Body of pancreas (tissue), 4 donors: Measurements from ENCODE around the gene UBALD2.

Experiments
- POLR2A ChIP-seq, 3 donors: fragments of 450-650 bp; IDR thresholded peaks; one replicate each; pipeline ENCODE4 v1.6.1; 2016; ENCODE audit warnings: antibody characterized with exemption in 3 of 3, mild to moderate bottlenecking in 2 of 3
- TF ChIP-seq, protein P1 (sequence below), 7 experiments: fragments of 450-650 bp in 4 of 7; fragments of 200-600 bp in 3 of 7; sonication (generic) in 3 of 7; IDR thresholded peaks; one replicate each; pipeline ENCODE4 v1.5.1; 2016 to 2019; ENCODE audit warnings: antibody characterized with exemption in 7 of 7

DNA sequence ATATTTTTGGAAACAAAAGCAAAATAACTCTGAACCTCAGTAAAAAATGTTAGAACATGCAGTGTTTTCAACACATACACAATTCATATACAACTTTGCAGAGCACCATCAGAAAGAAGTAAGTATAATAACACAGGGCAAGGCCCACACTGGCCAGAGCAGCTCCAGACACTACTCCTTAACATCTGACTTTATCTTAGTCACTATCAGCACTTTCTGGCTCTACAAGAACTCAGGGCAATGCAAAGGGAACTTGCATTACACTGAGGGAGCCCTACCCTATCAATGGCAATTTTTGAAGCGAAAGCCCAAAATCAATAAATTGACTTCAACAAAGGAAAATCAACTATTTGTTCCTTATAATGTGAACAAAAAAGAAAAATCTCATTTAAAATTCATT, 41.3 kb upstream of the UBALD2 start:
- TF ChIP-seq, protein P1, sequence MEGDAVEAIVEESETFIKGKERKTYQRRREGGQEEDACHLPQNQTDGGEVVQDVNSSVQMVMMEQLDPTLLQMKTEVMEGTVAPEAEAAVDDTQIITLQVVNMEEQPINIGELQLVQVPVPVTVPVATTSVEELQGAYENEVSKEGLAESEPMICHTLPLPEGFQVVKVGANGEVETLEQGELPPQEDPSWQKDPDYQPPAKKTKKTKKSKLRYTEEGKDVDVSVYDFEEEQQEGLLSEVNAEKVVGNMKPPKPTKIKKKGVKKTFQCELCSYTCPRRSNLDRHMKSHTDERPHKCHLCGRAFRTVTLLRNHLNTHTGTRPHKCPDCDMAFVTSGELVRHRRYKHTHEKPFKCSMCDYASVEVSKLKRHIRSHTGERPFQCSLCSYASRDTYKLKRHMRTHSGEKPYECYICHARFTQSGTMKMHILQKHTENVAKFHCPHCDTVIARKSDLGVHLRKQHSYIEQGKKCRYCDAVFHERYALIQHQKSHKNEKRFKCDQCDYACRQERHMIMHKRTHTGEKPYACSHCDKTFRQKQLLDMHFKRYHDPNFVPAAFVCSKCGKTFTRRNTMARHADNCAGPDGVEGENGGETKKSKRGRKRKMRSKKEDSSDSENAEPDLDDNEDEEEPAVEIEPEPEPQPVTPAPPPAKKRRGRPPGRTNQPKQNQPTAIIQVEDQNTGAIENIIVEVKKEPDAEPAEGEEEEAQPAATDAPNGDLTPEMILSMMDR (IDR thresholded peaks at IDR 0.05) = no peak
- no peak for TF ChIP-seq POLR2A (IDR thresholded peaks at IDR 0.05)
